Muscle of leg (tissue), 11 donors: ENCODE results near the gene AKR1D1. TPM values are rescaled to one million over a fixed set of nuclear protein-coding genes. Genes with fewer than 3 reads are reported as not detected.
"Not testable (repeated sequence)": the region's sequence is repeated elsewhere in the genome, so short reads cannot be mapped to it uniquely, and the experiment has no call there.

Experiments used
- DNase-seq: peaks from one replicate; pipeline ENCODE4 v3.0.0; 2013
- H3K27ac ChIP-seq: one replicate; pipeline ENCODE4 v1.5.1; 2013; ENCODE audit warnings: mild to moderate bottlenecking, low read length, control low read depth
- H3K27me3 ChIP-seq: one replicate; pipeline ENCODE4 v1.6.1; 2013; ENCODE audit warnings: low read length; ENCODE audit not compliant: control insufficient read depth, insufficient read depth
- H3K36me3 ChIP-seq: one replicate; pipeline ENCODE4 v1.6.1; 2013; ENCODE audit warnings: low read length; ENCODE audit not compliant: control insufficient read depth, insufficient read depth
- H3K4me1 ChIP-seq: one replicate; pipeline ENCODE4 v1.6.1; 2013; ENCODE audit warnings: low read length; ENCODE audit not compliant: control insufficient read depth, insufficient read depth
- H3K4me3 ChIP-seq: one replicate; pipeline ENCODE4 v1.5.1; 2013; ENCODE audit warnings: low read length, control low read depth
- H3K9me3 ChIP-seq: replicated peaks from 2 replicates; pipeline ENCODE4 v1.6.1; 2013; ENCODE audit warnings: low read depth, low read length; ENCODE audit not compliant: control insufficient read depth
- WGBS: methylation state at CpG from one replicate; pipeline ENCODE4 v1.1.5; 2013; ENCODE audit warnings: missing lambda C conversion rate; ENCODE audit not compliant: insufficient coverage; 5-methylcytosine and 5-hydroxymethylcytosine counted together
- polyA plus RNA-seq, 8 donors: library from polyadenylated mRNA; unstranded; fragments of 120-200 nt; gene quantifications; one replicate each; pipeline versions ENCODE4 v1.2.1 to v1.2.3, GENCODE V29; 2013; ENCODE audit warnings: inconsistent platforms in 1 of 8, low replicate concordance in 1 of 8; ENCODE audit not compliant: insufficient read length in 8 of 8, insufficient read depth in 1 of 8
- total RNA-seq: library from RNA; stranded (reverse); fragments of 120-200 nt; gene quantifications from one replicate; pipeline ENCODE4 v1.2.4, GENCODE V29; 2013

Gene AKR1D1
- total and polyA plus RNA-seq, 9 donors, result 0.13 to 0.30 (median 0.15) TPM; not detected in 6

- Histone ChIP-seq H3K36me3 (no peaks in the 10 kb centered on the region), H3K9me3 (no peaks in the 10 kb centered on the region), H3K27me3 (no peaks in the 10 kb centered on the region), H3K27ac (no peak overlapping the region), H3K4me3 (no peak overlapping the region), H3K4me1 (no peaks in the 10 kb centered on the region)
- DNase-seq, result no peak
- 60% methylated on average over 1 of the region's 3 CpGs for WGBS
These were observed 62.0 kb downstream of the AKR1D1 start for GRCh38 chr7:138138244-138138643.

- no peak overlapping the region for H3K4me3 ChIP-seq
- H3K4me1 ChIP-seq, result no peaks in the 10 kb centered on the region
- no peaks in the 10 kb centered on the region for H3K9me3 ChIP-seq
- DNase-seq, result no peak
- H3K27ac ChIP-seq, result no peak overlapping the region
- H3K36me3 ChIP-seq, result no peaks in the 10 kb centered on the region
- no peaks in the 10 kb centered on the region for H3K27me3 ChIP-seq
These were observed 66.4 kb downstream of the AKR1D1 start for GRCh38 chr7:138142583-138143201.

- no peak for DNase-seq
- no peak overlapping the region for H3K4me3 ChIP-seq
- no CpG with 5 or more reads among the region's 2 CpGs for WGBS
- H3K27ac ChIP-seq, result no peak overlapping the region
- H3K4me1 ChIP-seq, result no peaks in the 10 kb centered on the region
- no peaks in the 10 kb centered on the region for H3K9me3 ChIP-seq
- no peaks in the 10 kb centered on the region for H3K27me3 ChIP-seq
- no peaks in the 10 kb centered on the region for H3K36me3 ChIP-seq
These were observed 68.7 kb downstream of the AKR1D1 start for GRCh38 chr7:138144958-138145357.

- H3K36me3 ChIP-seq, H3K9me3 ChIP-seq, H3K4me3 ChIP-seq, H3K4me1 ChIP-seq, H3K27ac ChIP-seq, DNase-seq, H3K27me3 ChIP-seq: not testable (repeated sequence)
- WGBS, result 85% methylated on average over 13 of the region's 19 CpGs
These were observed 70.0 kb downstream of the AKR1D1 start for GRCh38 chr7:138146221-138146620.

GRCh38 chr7:138146757-138147734 lies 70.8 kb downstream of the AKR1D1 start:
- DNase-seq, H3K9me3 ChIP-seq, H3K27ac ChIP-seq, H3K4me1 ChIP-seq, H3K27me3 ChIP-seq, H3K36me3 ChIP-seq, H3K4me3 ChIP-seq: not testable (repeated sequence)
- WGBS, result 80% methylated on average over 22 of the region's 32 CpGs

- no peaks in the 10 kb centered on the region for H3K27me3 ChIP-seq
- no CpG with 5 or more reads among the region's 4 CpGs for WGBS
- no peaks in the 10 kb centered on the region for H3K36me3 ChIP-seq
- H3K27ac ChIP-seq, result no peak overlapping the region
- DNase-seq, result no peak
- H3K9me3 ChIP-seq, result no peaks in the 10 kb centered on the region
- H3K4me3 ChIP-seq, result no peak overlapping the region
- H3K4me1 ChIP-seq, result no peaks in the 10 kb centered on the region
These were observed 75.7 kb downstream of the AKR1D1 start for GRCh38 chr7:138151731-138152577.

- 85% methylated on average over 3 of the region's 3 CpGs for WGBS
- Histone ChIP-seq H3K36me3 (no peaks in the 10 kb centered on the region), H3K4me1 (no peaks in the 10 kb centered on the region), H3K4me3 (no peak overlapping the region), H3K9me3 (no peaks in the 10 kb centered on the region), H3K27ac (no peak overlapping the region), H3K27me3 (no peaks in the 10 kb centered on the region)
- no peak for DNase-seq
These were observed 78.4 kb downstream of the AKR1D1 start for GRCh38 chr7:138154661-138155060.

- H3K36me3 ChIP-seq, result no peaks in the 10 kb centered on the region
- no peak overlapping the region for H3K4me3 ChIP-seq
- H3K27ac ChIP-seq, result no peak overlapping the region
- no peaks in the 10 kb centered on the region for H3K9me3 ChIP-seq
- no peaks in the 10 kb centered on the region for H3K27me3 ChIP-seq
- no peak for DNase-seq
- no CpG with 5 or more reads among the region's 4 CpGs for WGBS
- peaks cover 3% of the 10 kb centered on the region for H3K4me1 ChIP-seq
These were observed 81.4 kb downstream of the AKR1D1 start for GRCh38 chr7:138157702-138158101.

GRCh38 chr7:138158739-138159528 lies 82.7 kb downstream of the AKR1D1 start:
- Histone ChIP-seq H3K9me3 (no peaks in the 10 kb centered on the region), H3K4me1 (peaks cover 3% of the 10 kb centered on the region), H3K36me3 (no peaks in the 10 kb centered on the region), H3K27ac (no peak overlapping the region), H3K27me3 (no peaks in the 10 kb centered on the region), H3K4me3 (no peak overlapping the region)
- no peak for DNase-seq
- 74% methylated on average over 3 of the region's 6 CpGs for WGBS
